Immature natural killer cell (primary cell): Measurements from ENCODE around the gene PEAR1. TPM values are rescaled to one million over a fixed set of nuclear protein-coding genes. Genes with fewer than 3 reads are reported as not detected.

ENCODE experiments used
- DNase-seq, 3 donors: peaks; one replicate each; pipeline ENCODE4 v3.0.0; 2022; ENCODE audit warnings: mixed read lengths in 1 of 3
- H3K27ac Mint-ChIP-seq, 6 donors: one replicate each; pipeline ENCODE4 v1.8.0; 2020; ENCODE audit warnings: mixed read lengths in 6 of 6, mild to moderate bottlenecking in 5 of 6, inconsistent platforms in 4 of 6, moderate library complexity in 3 of 6
- H3K27me3 Mint-ChIP-seq, 3 donors: one replicate each; pipeline ENCODE4 v1.8.0; 2020 to 2021; ENCODE audit warnings: low read depth in 3 of 3, mild to moderate bottlenecking in 3 of 3, mixed read lengths in 3 of 3, moderate library complexity in 3 of 3, inconsistent platforms in 1 of 3
- H3K36me3 Mint-ChIP-seq, 3 donors: one replicate each; pipeline ENCODE4 v1.8.0; 2020; ENCODE audit warnings: mixed read lengths in 3 of 3, inconsistent platforms in 2 of 3, mild to moderate bottlenecking in 2 of 3
- H3K4me1 Mint-ChIP-seq, 2 donors: one replicate each; pipeline ENCODE4 v1.8.0; 2020; ENCODE audit warnings: inconsistent platforms in 2 of 2, mild to moderate bottlenecking in 2 of 2, mixed read lengths in 2 of 2, moderate library complexity in 1 of 2
- H3K4me3 Mint-ChIP-seq, 5 donors: one replicate each; pipeline ENCODE4 v1.8.0; 2020; ENCODE audit warnings: mild to moderate bottlenecking in 5 of 5, mixed read lengths in 5 of 5, inconsistent platforms in 3 of 5, moderate library complexity in 3 of 5
- H3K9me3 Mint-ChIP-seq, 6 donors: one replicate each; pipeline ENCODE4 v1.8.0; 2020; ENCODE audit warnings: mild to moderate bottlenecking in 6 of 6, mixed read lengths in 6 of 6, inconsistent platforms in 4 of 6, moderate library complexity in 3 of 6
- polyA plus RNA-seq, 3 donors: library from polyadenylated mRNA; unstranded; fragments of 300-500 nt; fragmentation: Illumina TruSeq; gene quantifications; one replicate each; pipeline ENCODE4 v1.2.3, GENCODE V29; 2021

The PEAR1 gene
- polyA plus RNA-seq, 3 donors from 2014 or later = 0.28 TPM; not detected in 2

DNA sequence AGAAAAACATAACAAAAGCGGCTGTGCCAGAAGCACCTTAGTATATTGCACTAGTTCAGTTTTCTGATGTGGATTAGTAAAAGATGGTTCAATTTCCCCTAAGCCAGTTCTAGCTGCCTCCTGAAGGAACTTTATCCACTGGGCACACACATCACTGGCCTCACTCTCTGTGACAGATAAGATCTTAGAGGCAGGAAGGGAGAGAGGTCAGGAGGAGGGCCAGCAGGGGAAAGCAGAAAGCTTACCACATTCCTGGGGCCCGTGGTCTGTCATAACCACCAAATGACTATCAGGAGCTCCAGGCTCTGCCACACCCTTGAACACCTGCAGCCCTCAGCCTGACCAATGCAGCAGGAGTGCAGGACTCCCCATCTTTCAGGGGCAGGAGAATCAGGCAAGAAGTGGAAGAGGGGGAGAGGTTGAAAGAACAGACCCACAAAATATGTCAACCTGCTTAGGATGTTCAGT is 64.8 kb downstream of the PEAR1 start:
- H3K36me3 Mint-ChIP-seq = no peaks in the 10 kb centered on the region
- H3K9me3 Mint-ChIP-seq = no peaks in the 10 kb centered on the region
- no peak overlapping the region for H3K4me3 Mint-ChIP-seq
- peaks cover 4% of the 10 kb centered on the region in 2 donors for H3K4me1 Mint-ChIP-seq
- peaks cover 2 to 13% (median 9%) of the 10 kb centered on the region in 3 donors for H3K27me3 Mint-ChIP-seq
- no peak for DNase-seq
- H3K27ac Mint-ChIP-seq = no peak overlapping the region

DNA sequence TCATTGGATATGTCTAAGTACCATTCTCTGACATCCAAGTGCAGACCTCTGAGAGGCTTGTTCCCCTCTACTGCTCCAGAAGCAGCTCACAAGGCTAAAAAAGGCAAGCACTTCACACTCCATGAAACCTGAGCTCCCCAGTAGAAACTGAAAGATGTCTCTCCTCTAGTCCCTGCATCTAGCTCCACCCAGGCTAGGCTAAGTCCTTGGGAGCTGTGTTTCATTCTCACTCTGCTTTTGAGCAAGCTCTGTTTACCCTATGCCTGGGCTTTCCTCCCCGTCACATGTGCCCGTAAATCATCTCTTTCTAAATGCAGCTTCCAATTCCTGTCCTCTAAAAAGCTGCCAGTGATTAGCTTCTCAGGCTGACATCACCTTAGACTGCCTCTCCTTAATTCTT is 65.9 kb downstream of the PEAR1 start:
- Mint-ChIP-seq H3K9me3 (no peaks in the 10 kb centered on the region), H3K27me3 (peaks cover 2 to 13% (median 9%) of the 10 kb centered on the region in 3 donors), H3K36me3 (no peaks in the 10 kb centered on the region), H3K4me1 (peaks cover 13 to 15% of the 10 kb centered on the region in 2 donors), H3K4me3 (no peak overlapping the region), H3K27ac (no peak overlapping the region)
- DNase-seq = no peak

DNA sequence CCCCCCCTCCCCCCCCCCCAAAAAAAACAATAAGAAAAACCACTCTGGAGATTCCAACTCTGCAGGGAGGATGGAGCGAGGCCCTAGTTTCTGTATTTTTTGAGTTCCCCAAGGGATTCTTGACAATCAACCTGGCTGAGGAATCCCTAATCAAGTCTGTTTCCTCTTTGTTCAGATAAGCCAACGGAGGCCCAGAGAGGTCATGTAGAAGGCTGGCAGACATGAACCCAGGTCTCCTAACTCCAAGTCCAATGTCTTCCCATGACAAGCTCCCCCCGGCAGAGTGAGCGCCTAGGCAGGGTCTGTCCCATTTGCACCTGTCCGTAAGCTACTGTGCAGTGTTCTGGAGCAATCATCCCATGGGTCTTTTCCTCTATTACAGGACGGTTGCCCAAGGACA is 66.4 kb downstream of the PEAR1 start:
- H3K4me1 Mint-ChIP-seq = peaks cover 13 to 15% of the 10 kb centered on the region in 2 donors
- no peak overlapping the region for H3K4me3 Mint-ChIP-seq
- no peaks in the 10 kb centered on the region for H3K9me3 Mint-ChIP-seq
- DNase-seq = no peak
- no peaks in the 10 kb centered on the region for H3K36me3 Mint-ChIP-seq
- H3K27me3 Mint-ChIP-seq = peaks cover 2 to 12% (median 5%) of the 10 kb centered on the region in 3 donors
- no peak overlapping the region for H3K27ac Mint-ChIP-seq

DNA sequence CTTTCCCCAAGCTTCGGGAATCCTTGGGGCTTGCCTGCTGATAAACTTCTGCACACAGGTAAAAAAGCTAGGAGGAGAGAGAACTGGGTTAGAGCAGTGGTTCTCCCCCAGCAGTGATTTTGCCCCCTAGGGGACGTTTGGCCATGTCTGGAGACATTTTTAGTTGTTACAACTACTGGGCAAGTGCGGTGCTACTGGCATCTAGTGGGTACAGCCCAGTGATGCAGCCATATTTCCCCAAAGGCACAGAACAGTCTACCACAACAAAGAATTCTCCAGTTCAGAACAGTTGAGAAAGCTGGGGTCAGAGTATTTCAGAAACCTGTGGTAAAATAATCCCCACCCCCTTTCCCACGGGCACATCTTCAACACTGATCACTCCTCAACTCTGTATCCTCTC is 68.2 kb downstream of the PEAR1 start:
- DNase-seq = no peak
- Mint-ChIP-seq H3K27me3 (peaks cover 2 to 9% (median 8%) of the 10 kb centered on the region in 3 donors), H3K27ac (no peak overlapping the region), H3K4me3 (no peak overlapping the region), H3K4me1 (peaks cover 13 to 15% of the 10 kb centered on the region in 2 donors), H3K9me3 (no peaks in the 10 kb centered on the region), H3K36me3 (no peaks in the 10 kb centered on the region)

DNA sequence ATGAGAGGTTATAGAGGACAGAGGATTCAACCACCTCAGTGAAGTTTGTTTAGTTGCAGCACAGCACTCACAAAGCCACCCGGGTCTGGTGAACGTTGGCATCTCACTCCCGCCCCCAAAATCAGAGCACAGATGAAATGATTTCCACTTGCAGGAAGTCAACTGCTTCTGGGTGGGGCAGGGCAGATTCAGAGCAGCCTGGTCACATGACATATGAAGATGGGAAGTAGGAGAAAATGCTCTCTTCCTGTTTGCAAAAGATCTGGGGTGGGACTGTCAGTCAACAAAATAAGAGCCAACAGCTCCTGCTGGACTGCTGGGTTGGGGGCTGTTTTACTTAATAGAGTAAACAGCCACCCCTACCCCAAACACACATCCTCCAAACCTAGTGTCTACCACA is 70.1 kb downstream of the PEAR1 start:
- H3K9me3 Mint-ChIP-seq = no peaks in the 10 kb centered on the region
- peaks cover 0 to 8% (median 6%) of the 10 kb centered on the region in 3 donors for H3K27me3 Mint-ChIP-seq
- no peak for DNase-seq
- H3K4me3 Mint-ChIP-seq = peak overlapping the region in 1 of 5 donors; percentile 28
- no peaks in the 10 kb centered on the region for H3K36me3 Mint-ChIP-seq
- peaks cover 13 to 15% of the 10 kb centered on the region in 2 donors for H3K4me1 Mint-ChIP-seq
- no peak overlapping the region for H3K27ac Mint-ChIP-seq

DNA sequence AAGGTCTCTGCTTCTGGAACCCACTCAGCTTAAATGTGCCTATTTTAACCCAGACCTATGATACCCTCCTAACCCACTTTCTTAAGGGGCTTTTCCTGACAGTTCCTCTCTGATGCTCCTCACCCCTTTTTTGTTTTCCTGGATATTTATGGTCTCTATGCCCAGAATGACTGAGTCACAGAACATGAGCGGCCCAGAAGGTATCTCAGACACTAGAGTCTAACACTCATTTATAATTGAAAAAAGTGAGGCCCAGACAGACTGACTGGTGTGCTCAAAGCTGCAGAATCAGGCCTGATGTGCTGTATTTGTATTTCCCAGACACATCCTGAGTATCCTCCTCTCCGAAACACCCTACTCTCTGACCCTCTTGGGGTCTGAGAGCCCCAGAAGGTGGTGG is 70.9 kb downstream of the PEAR1 start:
- H3K4me3 Mint-ChIP-seq = no peak overlapping the region
- peaks cover 13 to 15% of the 10 kb centered on the region in 2 donors for H3K4me1 Mint-ChIP-seq
- peaks cover 0 to 8% (median 4%) of the 10 kb centered on the region in 3 donors for H3K27me3 Mint-ChIP-seq
- DNase-seq = no peak
- no peaks in the 10 kb centered on the region for H3K9me3 Mint-ChIP-seq
- no peaks in the 10 kb centered on the region for H3K36me3 Mint-ChIP-seq
- no peak overlapping the region for H3K27ac Mint-ChIP-seq

Other genes starting within 250 kb of the PEAR1 start
- gene NES, start 216.3 kb upstream of the PEAR1 start, polyA plus RNA-seq = not detected
- not detected for gene CRABP2, start 188.1 kb upstream of the PEAR1 start, polyA plus RNA-seq
- 1 to 10 TPM; 4.1 to 6.3 (median 4.4) TPM for gene METTL25B, start 165.2 kb upstream of the PEAR1 start, polyA plus RNA-seq
- gene ISG20L2, start 165.0 kb upstream of the PEAR1 start, polyA plus RNA-seq = 10 to 100 TPM in 2 of 3 donors, 1 to 10 TPM in 1; 9.3 to 34.1 (median 15.8) TPM
- 100 to 1,000 TPM in 1 of 3 donors, 10 to 100 TPM in 2; 75.4 to 126 (median 88.2) TPM for gene MRPL24, start 152.6 kb upstream of the PEAR1 start, polyA plus RNA-seq
- gene HDGF, start 142.0 kb upstream of the PEAR1 start, polyA plus RNA-seq = 10 to 100 TPM; 27.5 to 35.4 (median 32.4) TPM
- 10 to 100 TPM; 25.9 to 55.6 (median 32.8) TPM for gene PRCC, start 126.2 kb upstream of the PEAR1 start, polyA plus RNA-seq
- 100 to 1,000 TPM in 1 of 3 donors, 10 to 100 TPM in 2; 76.4 to 139 (median 84.1) TPM for gene SH2D2A, start 76.9 kb upstream of the PEAR1 start, polyA plus RNA-seq
- not detected for gene INSRR, start 34.6 kb upstream of the PEAR1 start, polyA plus RNA-seq
- under 1 TPM in 1 of 3 donors, not detected in 2; 0.71 TPM for gene NTRK1, start 32.9 kb upstream of the PEAR1 start, polyA plus RNA-seq
- gene LRRC71, start 26.9 kb downstream of the PEAR1 start, polyA plus RNA-seq = not detected
- gene ARHGEF11, start 152.0 kb downstream of the PEAR1 start, polyA plus RNA-seq = under 1 TPM; 0.08 to 0.86 (median 0.22) TPM
- gene ETV3L, start 206.1 kb downstream of the PEAR1 start, polyA plus RNA-seq = not detected
- gene ETV3, start 244.7 kb downstream of the PEAR1 start, polyA plus RNA-seq = 10 to 100 TPM in 2 of 3 donors, 1 to 10 TPM in 1; 6.6 to 22.0 (median 20.5) TPM